Measurements from ENCODE around the gene TM4SF20.

Gene TM4SF20

DNA sequence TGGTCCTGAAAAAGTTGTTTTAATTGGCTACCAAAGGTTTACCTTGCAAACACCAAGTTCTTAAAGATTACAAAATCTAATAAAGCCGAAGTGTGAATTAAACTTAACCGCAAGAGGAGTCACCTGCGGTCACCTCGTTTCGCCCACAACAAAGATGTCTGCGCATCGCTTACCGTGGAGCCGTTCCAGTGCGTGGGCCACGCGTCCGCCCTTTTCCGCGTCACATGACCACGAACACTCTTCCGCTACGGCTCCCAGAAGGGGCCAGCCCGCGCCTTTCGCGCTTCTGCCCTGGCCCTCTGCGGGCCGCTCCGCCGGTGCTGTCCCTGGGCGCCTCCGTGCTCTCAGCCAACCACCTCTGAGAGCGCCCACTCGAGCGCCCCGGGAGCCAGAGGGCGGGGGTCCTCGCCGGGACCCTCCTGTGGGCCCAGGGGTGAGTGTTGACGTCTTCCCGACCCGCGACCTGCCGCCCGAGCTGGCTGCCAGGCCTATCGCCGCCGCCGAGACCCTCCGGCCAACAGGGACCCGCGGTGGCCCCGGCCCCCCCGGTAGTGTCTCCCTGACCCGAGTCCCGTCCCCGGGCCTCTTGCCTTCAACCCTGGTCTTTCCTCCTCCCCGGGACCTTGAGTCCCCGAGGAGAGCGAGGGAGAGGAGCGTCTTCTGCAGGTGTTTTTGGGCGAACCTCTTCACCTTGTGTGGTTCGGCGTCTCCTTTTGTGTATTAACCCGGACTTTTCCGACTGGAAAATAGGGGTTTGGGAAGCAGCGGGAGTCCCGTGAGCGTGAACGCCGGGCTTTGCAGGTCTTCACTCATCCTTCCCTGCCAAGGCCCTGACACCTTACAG, 53.9 kb downstream of the TM4SF20 start, which contains the start of gene MFF:
Gene MFF (plus strand): TSS at position 257 of the 844 bp plus-strand sequence. CDS start 5,415 bp downstream, outside the sequence.
- Histone ChIP-seq H4K91ac (ENCODE audit: low read depth, low read length) (peak within 1 kb of the TSS; percentile 88), H3K27ac (ENCODE audit: low read depth, low read length) (peak within 1 kb of the TSS; percentile 77), H3K9ac (ENCODE audit: low read length) (peak within 1 kb of the TSS; percentile 62), H3K79me2 (ENCODE audit: control insufficient read depth, insufficient read depth, low read length, poor library complexity) (peaks cover 8% of the 10 kb centered on the region), H3K4me3 (ENCODE audit: low read depth, low read length) (peak within 1 kb of the TSS; percentile 85), H3K27me3 (ENCODE audit: insufficient read depth, low read length) (no peaks in the 10 kb centered on the region), H2AK5ac (ENCODE audit: low read length) (no peak within 1 kb of the TSS), H3K18ac (ENCODE audit: low read length) (peak within 1 kb of the TSS; percentile 91), H3K9me3 (ENCODE audit: insufficient read depth, low read depth, low read length) (peaks cover 6% of the 10 kb centered on the region), H2BK120ac (ENCODE audit: insufficient read depth, low read length, poor library complexity) (peak within 1 kb of the TSS; percentile 88), H4K12ac (ENCODE audit: low read depth, low read length) (peak within 1 kb of the TSS; percentile 92), H2AFZ (ENCODE audit: insufficient read depth, low read length, poor library complexity) (peak within 1 kb of the TSS; percentile 95), H2BK12ac (ENCODE audit: low read length) (no peak within 1 kb of the TSS), H3K36me3 (ENCODE audit: control insufficient read depth in 1 of 2, insufficient read depth in 2 of 2, low read length in 2 of 2) (no peaks in the 10 kb centered on the region), H3K79me1 (ENCODE audit: low read length) (peaks cover 6% of the 10 kb centered on the region), H3K4ac (ENCODE audit: low read depth, low read length) (peak within 1 kb of the TSS; percentile 61), H3K23ac (ENCODE audit: low read length) (no peak within 1 kb of the TSS), H3K4me2 (ENCODE audit: low read length) (peak within 1 kb of the TSS; percentile 95), H3K4me1 (ENCODE audit: control insufficient read depth in 1 of 2, insufficient read depth in 2 of 2, low read length in 2 of 2) (no peaks in the 10 kb centered on the region), H4K8ac (ENCODE audit: low read depth, low read length) (peak within 1 kb of the TSS; percentile 95), H3K14ac (ENCODE audit: low read length) (peak within 1 kb of the TSS; percentile 86), H2BK5ac (ENCODE audit: low read depth, low read length, poor library complexity) (peak within 1 kb of the TSS; percentile 81)
- peak; percentile 89 to 95 for DNase-seq
- no CpG with 5 or more reads among the region's 67 CpGs for WGBS (ENCODE audit: extremely low coverage, insufficient coverage, insufficient read length)

- no CpG with 5 or more reads among the region's 6 CpGs for WGBS (ENCODE audit: extremely low coverage, insufficient coverage, insufficient read length)
- no peak overlapping the region for H3K27ac ChIP-seq (ENCODE audit: low read depth, low read length)
- DNase-seq: no peak
These were observed 54.5 kb downstream of the TM4SF20 start for GRCh38 chr2:227324642-227324994.

DNA sequence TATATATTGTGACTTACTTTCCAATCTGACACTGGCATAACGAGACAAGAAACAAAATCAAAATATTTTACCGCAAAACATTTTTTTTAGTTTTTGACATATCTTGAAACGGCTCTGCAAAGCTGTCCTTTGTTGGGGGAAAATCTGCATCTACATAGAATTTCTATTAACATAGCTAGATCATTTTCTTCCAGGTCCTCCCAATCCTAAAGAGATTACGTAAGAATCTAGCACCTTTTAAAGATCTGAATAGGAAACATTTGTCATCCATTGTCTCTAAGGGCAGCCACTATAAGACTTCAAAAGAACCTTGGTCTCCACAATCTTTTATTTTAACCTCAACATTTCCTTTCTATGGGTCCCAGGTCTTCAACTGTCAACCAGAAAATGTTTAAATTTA, 55.3 kb downstream of the TM4SF20 start:
- Histone ChIP-seq H3K4me3 (ENCODE audit: low read depth, low read length) (no peak overlapping the region), H3K27ac (ENCODE audit: low read depth, low read length) (no peak overlapping the region), H4K12ac (ENCODE audit: low read depth, low read length) (no peak overlapping the region), H3K14ac (ENCODE audit: low read length) (no peak overlapping the region), H2AK5ac (ENCODE audit: low read length) (no peak overlapping the region), H3K4me1 (ENCODE audit: control insufficient read depth in 1 of 2, insufficient read depth in 2 of 2, low read length in 2 of 2) (no peaks in the 10 kb centered on the region), H3K79me2 (ENCODE audit: control insufficient read depth, insufficient read depth, low read length, poor library complexity) (peaks cover 8% of the 10 kb centered on the region), H3K36me3 (ENCODE audit: control insufficient read depth in 1 of 2, insufficient read depth in 2 of 2, low read length in 2 of 2) (no peaks in the 10 kb centered on the region), H3K79me1 (ENCODE audit: low read length) (peaks cover 6% of the 10 kb centered on the region), H2AFZ (ENCODE audit: insufficient read depth, low read length, poor library complexity) (no peak overlapping the region), H4K8ac (ENCODE audit: low read depth, low read length) (no peak overlapping the region), H3K4ac (ENCODE audit: low read depth, low read length) (no peak overlapping the region), H2BK5ac (ENCODE audit: low read depth, low read length, poor library complexity) (no peak overlapping the region), H3K23ac (ENCODE audit: low read length) (no peak overlapping the region), H3K27me3 (ENCODE audit: insufficient read depth, low read length) (no peaks in the 10 kb centered on the region), H3K9me3 (ENCODE audit: insufficient read depth, low read depth, low read length) (peaks cover 6% of the 10 kb centered on the region), H2BK120ac (ENCODE audit: insufficient read depth, low read length, poor library complexity) (no peak overlapping the region), H3K9ac (ENCODE audit: low read length) (no peak overlapping the region), H3K18ac (ENCODE audit: low read length) (no peak overlapping the region), H3K4me2 (ENCODE audit: low read length) (no peak overlapping the region), H4K91ac (ENCODE audit: low read depth, low read length) (no peak overlapping the region), H2BK12ac (ENCODE audit: low read length) (no peak overlapping the region)
- DNase-seq: no peak
- no CpG with 5 or more reads among the region's 4 CpGs for WGBS (ENCODE audit: extremely low coverage, insufficient coverage, insufficient read length)

More at GRCh38 chr2:227324642-227324994, 54.5 kb downstream of the TM4SF20 start:
- Histone ChIP-seq H2BK120ac (ENCODE audit: insufficient read depth, low read length, poor library complexity) (peak overlapping the region; percentile 14), H3K9me3 (ENCODE audit: insufficient read depth, low read depth, low read length) (peaks cover 6% of the 10 kb centered on the region), H2BK12ac (ENCODE audit: low read length) (no peak overlapping the region), H2BK5ac (ENCODE audit: low read depth, low read length, poor library complexity) (no peak overlapping the region), H2AK5ac (ENCODE audit: low read length) (no peak overlapping the region), H3K4me2 (ENCODE audit: low read length) (peak overlapping the region; percentile 95), H3K9ac (ENCODE audit: low read length) (no peak overlapping the region), H3K23ac (ENCODE audit: low read length) (no peak overlapping the region), H3K79me2 (ENCODE audit: control insufficient read depth, insufficient read depth, low read length, poor library complexity) (peaks cover 8% of the 10 kb centered on the region), H3K4ac (ENCODE audit: low read depth, low read length) (no peak overlapping the region), H4K12ac (ENCODE audit: low read depth, low read length) (peak overlapping the region; percentile 63), H3K36me3 (ENCODE audit: control insufficient read depth in 1 of 2, insufficient read depth in 2 of 2, low read length in 2 of 2) (no peaks in the 10 kb centered on the region), H3K79me1 (ENCODE audit: low read length) (peaks cover 6% of the 10 kb centered on the region), H3K14ac (ENCODE audit: low read length) (no peak overlapping the region), H3K18ac (ENCODE audit: low read length) (no peak overlapping the region), H3K4me3 (ENCODE audit: low read depth, low read length) (peak overlapping the region; percentile 55), H3K4me1 (ENCODE audit: control insufficient read depth in 1 of 2, insufficient read depth in 2 of 2, low read length in 2 of 2) (no peaks in the 10 kb centered on the region), H2AFZ (ENCODE audit: insufficient read depth, low read length, poor library complexity) (peak overlapping the region; percentile 84), H4K91ac (ENCODE audit: low read depth, low read length) (peak overlapping the region; percentile 19), H3K27me3 (ENCODE audit: insufficient read depth, low read length) (no peaks in the 10 kb centered on the region), H4K8ac (ENCODE audit: low read depth, low read length) (peak overlapping the region; percentile 62)

GRCh38 chr2:227322530-227323205, 56.4 kb downstream of the TM4SF20 start:
- Histone ChIP-seq H3K9ac (ENCODE audit: low read length) (no peak overlapping the region), H3K23ac (ENCODE audit: low read length) (no peak overlapping the region), H2AFZ (ENCODE audit: insufficient read depth, low read length, poor library complexity) (no peak overlapping the region), H2BK5ac (ENCODE audit: low read depth, low read length, poor library complexity) (no peak overlapping the region), H3K14ac (ENCODE audit: low read length) (no peak overlapping the region), H3K9me3 (ENCODE audit: insufficient read depth, low read depth, low read length) (peaks cover 6% of the 10 kb centered on the region), H3K4ac (ENCODE audit: low read depth, low read length) (no peak overlapping the region), H2BK120ac (ENCODE audit: insufficient read depth, low read length, poor library complexity) (no peak overlapping the region), H2AK5ac (ENCODE audit: low read length) (no peak overlapping the region), H3K4me3 (ENCODE audit: low read depth, low read length) (no peak overlapping the region), H4K8ac (ENCODE audit: low read depth, low read length) (no peak overlapping the region), H3K4me1 (ENCODE audit: control insufficient read depth in 1 of 2, insufficient read depth in 2 of 2, low read length in 2 of 2) (no peaks in the 10 kb centered on the region), H3K27me3 (ENCODE audit: insufficient read depth, low read length) (no peaks in the 10 kb centered on the region), H4K12ac (ENCODE audit: low read depth, low read length) (no peak overlapping the region), H2BK12ac (ENCODE audit: low read length) (no peak overlapping the region), H3K27ac (ENCODE audit: low read depth, low read length) (no peak overlapping the region), H3K36me3 (ENCODE audit: control insufficient read depth in 1 of 2, insufficient read depth in 2 of 2, low read length in 2 of 2) (no peaks in the 10 kb centered on the region), H3K4me2 (ENCODE audit: low read length) (no peak overlapping the region), H4K91ac (ENCODE audit: low read depth, low read length) (no peak overlapping the region), H3K79me2 (ENCODE audit: control insufficient read depth, insufficient read depth, low read length, poor library complexity) (peaks cover 8% of the 10 kb centered on the region), H3K79me1 (ENCODE audit: low read length) (peaks cover 6% of the 10 kb centered on the region), H3K18ac (ENCODE audit: low read length) (no peak overlapping the region)
- DNase-seq: no peak
- no CpG with 5 or more reads among the region's 5 CpGs for WGBS (ENCODE audit: extremely low coverage, insufficient coverage, insufficient read length)
